Muscle layer of duodenum (tissue), 2 donors: ENCODE measurements around the gene HSPA12A.

ENCODE experiments used
- H3K27ac ChIP-seq: one replicate; pipeline ENCODE4 v1.7.0; 2013; ENCODE audit warnings: mild to moderate bottlenecking, low read length
- H3K27me3 ChIP-seq: one replicate; pipeline ENCODE4 v1.7.0; 2013; ENCODE audit warnings: low read depth, mild to moderate bottlenecking, control low read depth, low read length
- H3K36me3 ChIP-seq, 2 donors: one replicate each; pipeline ENCODE4 v1.7.0; 2013; ENCODE audit warnings: low read length in 2 of 2, control low read depth in 1 of 2, mild to moderate bottlenecking in 1 of 2; ENCODE audit not compliant: insufficient read depth in 2 of 2, control insufficient read depth in 1 of 2
- H3K4me1 ChIP-seq, 2 donors: one replicate each; pipeline ENCODE4 v1.7.0; 2013; ENCODE audit warnings: low read length in 2 of 2, mild to moderate bottlenecking in 2 of 2, control low read depth in 1 of 2, moderate library complexity in 1 of 2; ENCODE audit not compliant: insufficient read depth in 2 of 2, control insufficient read depth in 1 of 2
- H3K4me3 ChIP-seq, 2 donors: one replicate each; pipeline ENCODE4 v1.7.0; 2013; ENCODE audit warnings: low read length in 2 of 2, low read depth in 1 of 2, mild to moderate bottlenecking in 1 of 2
- H3K9me3 ChIP-seq, 2 donors: one replicate each; pipeline ENCODE4 v1.7.0; 2013; ENCODE audit warnings: low read length in 2 of 2, control low read depth in 1 of 2, mild to moderate bottlenecking in 1 of 2; ENCODE audit not compliant: control insufficient read depth in 1 of 2
- donor health status: healthy.

The HSPA12A gene

GRCh38 chr10:116721547-116722392 is 20.6 kb downstream of the HSPA12A start:
- H3K4me3 ChIP-seq: no peak overlapping the region

DNA sequence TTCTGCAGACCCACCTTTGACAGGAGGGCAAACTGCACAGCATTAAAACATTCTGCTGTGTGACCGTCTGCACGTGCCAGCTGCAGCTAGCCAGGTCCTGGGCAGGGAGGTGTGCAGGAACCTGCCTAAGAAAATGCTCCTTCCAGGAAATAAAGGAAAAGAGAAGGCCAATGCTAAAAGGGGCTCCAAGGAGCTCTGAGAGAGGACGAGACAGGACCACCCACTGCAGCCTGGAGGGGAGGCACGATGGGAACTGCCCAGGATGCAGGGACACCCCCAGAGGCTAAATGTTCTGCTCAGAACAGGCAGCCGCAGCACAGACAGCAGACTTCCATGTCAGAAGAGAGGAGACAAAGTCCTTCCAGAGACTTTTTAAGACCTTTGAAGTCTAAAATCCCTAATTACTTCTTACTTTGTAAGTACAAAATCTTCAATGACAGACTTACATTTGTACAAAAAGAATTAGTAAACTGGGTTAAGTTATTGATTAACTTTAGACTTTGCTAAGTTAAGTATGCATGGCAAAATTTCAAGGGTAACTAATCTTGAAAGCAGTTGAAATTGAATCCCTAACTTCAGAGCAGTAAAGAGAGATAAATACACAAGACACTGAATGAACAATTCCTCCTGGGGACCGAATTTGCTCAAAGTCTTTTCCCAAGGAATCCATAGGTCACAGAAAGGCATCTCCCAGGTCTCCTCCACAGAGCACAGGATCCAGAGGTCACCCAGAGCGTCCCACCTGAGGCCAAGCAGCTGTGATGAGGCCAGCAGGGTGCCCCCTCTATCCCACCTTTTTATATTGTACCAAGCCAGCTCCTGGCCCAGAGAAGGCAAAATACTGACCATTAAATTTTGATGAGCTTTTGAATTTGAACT is 21.5 kb downstream of the HSPA12A start:
- peaks cover 0 to 25% of the 10 kb centered on the region in 2 donors for H3K4me1 ChIP-seq
- no peaks in the 10 kb centered on the region for H3K36me3 ChIP-seq
- H3K4me3 ChIP-seq: no peak overlapping the region
- no peaks in the 10 kb centered on the region for H3K27me3 ChIP-seq
- no peaks in the 10 kb centered on the region for H3K9me3 ChIP-seq
- no peak overlapping the region for H3K27ac ChIP-seq

More at GRCh38 chr10:116721547-116722392, 20.6 kb downstream of the HSPA12A start:
- Histone ChIP-seq H3K9me3 (no peaks in the 10 kb centered on the region), H3K27me3 (no peaks in the 10 kb centered on the region), H3K36me3 (no peaks in the 10 kb centered on the region), H3K4me1 (peaks cover 0 to 25% of the 10 kb centered on the region in 2 donors), H3K27ac (no peak overlapping the region)

GRCh38 chr10:116720241-116720643 is 22.1 kb downstream of the HSPA12A start:
- Histone ChIP-seq H3K27ac (no peak overlapping the region), H3K36me3 (no peaks in the 10 kb centered on the region), H3K9me3 (no peaks in the 10 kb centered on the region), H3K27me3 (no peaks in the 10 kb centered on the region), H3K4me1 (peaks cover 0 to 30% of the 10 kb centered on the region in 2 donors), H3K4me3 (no peak overlapping the region)

DNA sequence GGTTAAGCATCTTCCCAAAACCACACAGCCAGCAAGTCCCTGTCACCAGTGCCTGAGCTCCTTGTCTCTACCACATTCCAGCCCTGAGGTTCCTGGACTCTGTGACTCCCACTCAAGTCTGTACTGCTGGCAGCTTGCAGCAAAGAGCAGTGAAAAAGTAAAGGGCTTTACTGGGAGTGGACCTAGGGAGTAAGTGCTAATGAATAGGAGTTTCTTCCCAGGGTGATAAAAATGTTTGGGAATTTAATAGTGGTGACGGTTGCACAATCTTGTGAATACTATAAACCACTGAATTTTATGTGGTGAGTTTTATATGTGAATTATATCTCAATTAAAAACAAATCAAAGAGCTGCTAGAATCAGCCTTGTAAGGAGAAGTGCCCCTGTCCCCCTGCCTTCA is 22.6 kb downstream of the HSPA12A start:
- no peaks in the 10 kb centered on the region for H3K27me3 ChIP-seq
- H3K36me3 ChIP-seq: no peaks in the 10 kb centered on the region
- no peaks in the 10 kb centered on the region for H3K9me3 ChIP-seq
- peaks cover 0 to 30% of the 10 kb centered on the region in 2 donors for H3K4me1 ChIP-seq
- no peak overlapping the region for H3K4me3 ChIP-seq
- H3K27ac ChIP-seq: no peak overlapping the region

DNA sequence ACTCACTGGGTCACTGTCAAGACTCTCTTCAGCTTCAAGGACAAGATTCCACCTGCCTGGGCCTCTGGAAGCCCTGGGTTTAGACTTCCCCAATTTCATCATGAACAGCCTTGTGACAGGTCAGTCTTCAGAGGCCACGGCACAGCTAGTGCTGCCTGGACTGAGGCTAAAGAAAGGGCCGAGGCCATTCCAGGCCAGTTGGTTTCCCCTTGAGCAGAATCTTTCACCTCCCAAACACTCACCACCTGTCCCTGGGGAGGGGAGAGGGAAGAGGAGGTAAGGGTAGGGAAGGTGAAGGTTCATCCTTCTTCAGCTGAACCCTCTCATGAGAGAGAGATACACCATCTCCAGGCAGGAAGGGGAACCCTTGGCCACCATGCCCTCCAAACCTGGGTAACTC is 24.3 kb downstream of the HSPA12A start:
- Histone ChIP-seq H3K4me1 (peaks cover 0 to 30% of the 10 kb centered on the region in 2 donors), H3K36me3 (no peaks in the 10 kb centered on the region), H3K4me3 (no peak overlapping the region), H3K27me3 (no peaks in the 10 kb centered on the region), H3K27ac (no peak overlapping the region), H3K9me3 (no peaks in the 10 kb centered on the region)

DNA sequence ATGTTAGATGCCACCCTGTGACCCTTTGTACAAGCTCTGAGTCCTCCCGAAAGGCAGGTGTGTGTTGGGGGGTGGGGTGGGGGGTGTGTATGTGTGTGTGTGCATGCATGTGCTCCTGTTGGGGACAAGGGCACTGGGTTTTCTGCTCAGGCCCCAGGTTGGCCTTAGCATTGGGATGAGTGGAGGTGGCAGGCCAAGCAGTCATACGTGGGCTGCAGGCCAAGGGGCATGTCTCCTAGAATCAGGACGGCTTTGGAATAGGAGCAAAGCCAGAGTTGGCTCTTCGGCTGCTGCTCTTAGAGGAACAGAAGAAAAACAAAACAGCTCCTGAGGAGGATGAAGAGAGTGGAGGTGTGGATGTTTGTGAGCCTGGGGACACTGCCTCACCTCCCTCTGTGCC is 26.0 kb downstream of the HSPA12A start:
- no peak overlapping the region for H3K27ac ChIP-seq

GRCh38 chr10:116715839-116716377 is 26.5 kb downstream of the HSPA12A start:
- H3K4me3 ChIP-seq: no peak overlapping the region
- H3K27me3 ChIP-seq: no peaks in the 10 kb centered on the region
- H3K27ac ChIP-seq: no peak overlapping the region
- no peaks in the 10 kb centered on the region for H3K9me3 ChIP-seq
- H3K36me3 ChIP-seq: no peaks in the 10 kb centered on the region
- H3K4me1 ChIP-seq: peaks cover 0 to 18% of the 10 kb centered on the region in 2 donors

More for the DNA sequence above, 26.0 kb downstream of the HSPA12A start:
- Histone ChIP-seq H3K36me3 (no peaks in the 10 kb centered on the region), H3K9me3 (no peaks in the 10 kb centered on the region), H3K27me3 (no peaks in the 10 kb centered on the region), H3K4me3 (no peak overlapping the region), H3K4me1 (peaks cover 0 to 20% of the 10 kb centered on the region in 2 donors)

DNA sequence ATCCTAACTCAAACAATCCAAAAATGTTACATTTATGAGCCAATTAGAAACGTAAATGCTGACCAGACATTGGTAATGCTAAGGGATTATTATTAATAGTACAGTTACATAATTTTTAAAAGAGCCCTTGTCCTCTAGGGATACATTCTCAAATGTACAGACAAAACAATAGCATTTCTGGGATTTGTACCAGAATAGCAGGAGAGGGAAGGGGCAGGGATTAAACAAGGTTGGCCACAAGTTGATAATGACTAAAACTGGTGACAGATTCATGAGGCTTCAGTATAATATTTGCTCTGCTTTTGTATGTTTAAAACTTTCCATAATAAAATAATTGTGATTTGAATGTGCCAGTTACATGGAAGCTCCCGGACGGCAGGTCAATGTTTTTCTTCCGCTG is 27.0 kb downstream of the HSPA12A start:
- H3K4me1 ChIP-seq: peaks cover 0 to 18% of the 10 kb centered on the region in 2 donors
- H3K4me3 ChIP-seq: no peak overlapping the region
- no peaks in the 10 kb centered on the region for H3K27me3 ChIP-seq
- no peaks in the 10 kb centered on the region for H3K9me3 ChIP-seq
- no peaks in the 10 kb centered on the region for H3K36me3 ChIP-seq
- no peak overlapping the region for H3K27ac ChIP-seq

- no peaks in the 10 kb centered on the region for H3K36me3 ChIP-seq
- H3K27me3 ChIP-seq: no peaks in the 10 kb centered on the region
- H3K27ac ChIP-seq: no peak overlapping the region
- no peaks in the 10 kb centered on the region for H3K9me3 ChIP-seq
- H3K4me3 ChIP-seq: no peak overlapping the region
- H3K4me1 ChIP-seq: peaks cover 0 to 13% of the 10 kb centered on the region in 2 donors
These were observed 28.5 kb downstream of the HSPA12A start for GRCh38 chr10:116713846-116714245.

DNA sequence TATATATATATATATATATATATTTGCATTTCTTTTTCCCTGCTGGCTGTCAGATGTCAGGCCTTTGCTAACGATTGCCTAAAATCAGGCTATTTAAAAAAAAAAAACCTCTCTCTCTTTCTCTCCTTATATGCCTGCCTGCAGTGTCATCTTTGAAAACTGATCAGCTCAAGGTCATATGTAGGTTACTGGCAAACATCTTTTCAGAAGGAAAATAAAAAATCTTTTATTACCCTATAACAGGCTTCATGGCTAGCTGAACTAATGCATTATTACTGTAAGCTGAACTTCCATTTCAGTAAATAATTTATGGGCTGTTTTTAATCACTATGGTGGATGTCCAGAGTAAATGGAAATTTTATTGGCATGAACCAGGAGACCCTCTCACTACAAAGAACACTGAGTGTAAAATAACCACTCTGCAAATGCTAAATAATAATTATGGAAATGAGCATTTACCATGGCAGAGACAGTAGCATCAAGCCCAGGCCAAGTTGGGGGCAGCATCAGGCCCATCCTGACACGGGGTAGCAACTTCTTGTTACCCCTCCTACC is 29.3 kb downstream of the HSPA12A start:
- Histone ChIP-seq H3K4me1 (peaks cover 0 to 15% of the 10 kb centered on the region in 2 donors), H3K4me3 (no peak overlapping the region), H3K9me3 (no peaks in the 10 kb centered on the region), H3K36me3 (no peaks in the 10 kb centered on the region), H3K27ac (no peak overlapping the region), H3K27me3 (no peaks in the 10 kb centered on the region)

DNA sequence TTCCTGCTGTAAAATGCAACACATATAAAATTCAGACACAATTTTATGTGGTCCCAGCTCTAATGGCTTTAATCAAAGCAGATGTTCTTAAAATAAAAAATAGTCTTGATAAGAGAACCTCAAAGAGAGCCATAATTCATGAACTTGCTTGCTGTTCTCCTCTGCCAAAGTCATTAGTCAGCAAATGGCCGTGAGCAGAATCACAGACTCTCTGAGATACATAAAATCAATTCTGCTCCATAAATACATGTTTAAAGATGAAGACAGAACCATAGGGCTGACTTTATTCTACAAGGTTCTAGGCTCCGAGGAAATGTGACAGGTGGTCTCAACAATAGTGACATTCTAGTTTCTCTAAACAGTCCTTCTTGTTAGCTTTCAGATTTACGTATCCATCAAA is 29.8 kb downstream of the HSPA12A start:
- Histone ChIP-seq H3K27me3 (no peaks in the 10 kb centered on the region), H3K9me3 (no peaks in the 10 kb centered on the region), H3K36me3 (no peaks in the 10 kb centered on the region), H3K4me3 (no peak overlapping the region), H3K27ac (no peak overlapping the region), H3K4me1 (peaks cover 0 to 20% of the 10 kb centered on the region in 2 donors)
